NOMO-1 treated with DMSO at 0.1 percent for 48 hours (cell line): ENCODE data around the gene NR4A1.

Experiments
- DNase-seq: peaks from one replicate; lab custom pipeline; 2025; ENCODE audit not compliant: unreplicated experiment; lab: John Stamatoyannopoulos, UW

NR4A1 gene

DNA sequence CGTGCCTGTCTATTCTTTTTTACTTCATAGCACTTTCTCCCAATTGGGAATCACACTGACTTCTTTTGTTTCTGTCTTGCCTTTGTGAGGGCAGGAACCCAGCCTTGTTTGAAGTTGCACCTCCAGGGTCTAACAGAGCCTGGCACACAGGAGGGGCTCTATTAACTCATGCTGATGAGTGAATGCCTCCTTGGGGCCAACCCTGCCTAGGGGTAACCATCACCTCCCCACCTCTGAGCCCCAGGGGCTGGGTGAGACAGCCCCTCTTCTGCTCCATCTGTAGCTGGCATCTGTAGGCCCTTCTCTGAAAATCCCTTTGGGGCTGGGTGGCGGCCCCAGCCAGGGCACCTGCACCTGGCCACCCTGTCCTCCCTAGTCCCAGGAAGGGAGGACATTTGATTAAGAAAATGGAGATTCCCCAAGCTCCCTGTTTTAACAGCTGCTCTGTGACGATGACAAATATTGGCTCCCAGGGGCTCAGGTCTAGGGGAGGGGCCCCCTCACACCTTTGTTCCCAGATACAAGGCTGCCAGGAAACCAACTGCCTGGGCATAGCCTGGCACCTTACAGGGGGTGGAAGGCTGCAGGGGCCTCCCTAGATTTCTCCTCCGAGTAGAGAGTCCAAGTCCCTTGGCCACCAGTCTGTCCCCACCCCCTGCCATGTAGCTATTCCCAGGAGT is 32.7 kb upstream of the NR4A1 start:
- no peak for DNase-seq

GRCh38 chr12:52019113-52019770 is 32.0 kb upstream of the NR4A1 start:
- DNase-seq = no peak

- peak; percentile 74 for DNase-seq
These were observed 30.5 kb upstream of the NR4A1 start for GRCh38 chr12:52020539-52021336.

- peak; percentile 44 for DNase-seq
These were observed 28.4 kb upstream of the NR4A1 start for GRCh38 chr12:52022841-52023181.

DNA sequence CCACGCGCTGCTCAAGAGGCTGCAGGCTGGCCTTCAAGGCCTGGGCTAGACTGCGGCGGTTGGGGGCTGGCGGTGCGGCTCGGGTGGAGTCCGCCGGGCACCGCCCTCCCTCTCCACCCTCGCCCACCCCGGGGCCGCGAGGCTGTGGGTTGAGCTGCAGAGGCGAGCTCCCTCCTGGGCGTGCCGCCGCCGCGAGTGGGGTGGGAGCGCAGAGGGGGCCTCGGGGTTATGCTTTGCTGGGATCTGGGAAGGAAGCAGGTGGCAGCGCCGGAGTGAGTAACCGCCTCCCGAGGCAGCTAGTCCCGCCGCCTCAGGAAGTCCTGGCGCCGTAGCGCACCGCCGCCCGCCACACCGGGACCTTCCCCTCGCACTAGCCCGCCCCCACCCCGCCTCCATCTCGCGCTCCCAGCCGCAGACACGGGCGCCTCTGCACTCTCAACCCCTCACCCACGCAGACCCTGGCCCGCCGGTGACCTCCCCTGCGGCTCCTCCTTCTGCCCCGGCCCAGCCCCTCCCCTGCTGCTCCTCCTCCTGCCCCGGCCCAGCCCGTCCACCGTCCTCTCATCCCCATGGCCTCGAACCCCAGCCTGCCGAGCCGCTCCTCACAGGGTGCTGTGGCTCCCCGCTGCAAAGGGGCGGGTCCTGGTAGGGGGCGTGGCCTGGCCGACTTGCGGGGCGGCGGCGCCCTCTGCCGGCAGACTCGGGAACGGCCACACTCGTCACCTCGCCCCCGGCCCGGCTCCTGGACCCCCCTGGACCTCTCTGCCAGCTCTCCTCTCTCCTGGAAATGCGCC is 27.9 kb upstream of the NR4A1 start:
- DNase-seq = peak; percentile 70

DNA sequence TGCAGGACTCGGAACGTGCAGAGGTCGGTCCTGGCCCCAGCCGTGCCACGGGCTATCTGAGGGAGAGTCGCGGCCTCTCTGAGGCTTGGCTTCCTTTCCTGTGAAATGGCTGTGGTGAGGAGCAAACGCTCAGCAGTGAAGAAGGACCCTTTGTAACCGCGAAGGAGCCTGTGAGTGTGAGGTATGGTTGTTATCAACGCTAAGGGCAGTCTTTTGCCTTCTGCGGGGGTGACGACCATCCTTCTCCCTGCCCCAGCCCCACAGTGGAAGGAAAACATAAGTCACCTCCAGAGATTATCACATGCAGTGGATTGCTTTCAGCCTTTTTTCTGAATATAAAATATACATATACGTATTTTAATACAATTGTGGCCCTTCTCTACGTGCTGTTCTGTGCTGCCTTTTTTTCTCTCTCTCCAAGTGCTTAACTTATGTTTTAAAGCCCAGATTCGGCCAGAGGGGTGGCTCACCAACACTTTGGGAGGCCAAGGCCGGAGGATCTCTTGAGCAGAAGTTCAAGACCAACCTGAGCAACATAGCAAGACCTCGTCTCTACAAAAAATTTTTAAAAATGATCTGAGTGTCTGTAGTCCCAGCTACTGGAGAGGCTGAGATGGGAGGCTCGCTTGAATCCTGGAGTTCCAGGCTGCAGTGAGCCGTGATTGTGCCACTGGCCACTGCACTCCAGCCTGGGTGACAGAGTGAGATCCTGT is 27.1 kb upstream of the NR4A1 start:
- DNase-seq = no peak

- peak; percentile 90 for DNase-seq
These were observed 26.4 kb upstream of the NR4A1 start for GRCh38 chr12:52024845-52025230.

GRCh38 chr12:52026263-52026662 is 25.0 kb upstream of the NR4A1 start:
- DNase-seq = no peak

DNA sequence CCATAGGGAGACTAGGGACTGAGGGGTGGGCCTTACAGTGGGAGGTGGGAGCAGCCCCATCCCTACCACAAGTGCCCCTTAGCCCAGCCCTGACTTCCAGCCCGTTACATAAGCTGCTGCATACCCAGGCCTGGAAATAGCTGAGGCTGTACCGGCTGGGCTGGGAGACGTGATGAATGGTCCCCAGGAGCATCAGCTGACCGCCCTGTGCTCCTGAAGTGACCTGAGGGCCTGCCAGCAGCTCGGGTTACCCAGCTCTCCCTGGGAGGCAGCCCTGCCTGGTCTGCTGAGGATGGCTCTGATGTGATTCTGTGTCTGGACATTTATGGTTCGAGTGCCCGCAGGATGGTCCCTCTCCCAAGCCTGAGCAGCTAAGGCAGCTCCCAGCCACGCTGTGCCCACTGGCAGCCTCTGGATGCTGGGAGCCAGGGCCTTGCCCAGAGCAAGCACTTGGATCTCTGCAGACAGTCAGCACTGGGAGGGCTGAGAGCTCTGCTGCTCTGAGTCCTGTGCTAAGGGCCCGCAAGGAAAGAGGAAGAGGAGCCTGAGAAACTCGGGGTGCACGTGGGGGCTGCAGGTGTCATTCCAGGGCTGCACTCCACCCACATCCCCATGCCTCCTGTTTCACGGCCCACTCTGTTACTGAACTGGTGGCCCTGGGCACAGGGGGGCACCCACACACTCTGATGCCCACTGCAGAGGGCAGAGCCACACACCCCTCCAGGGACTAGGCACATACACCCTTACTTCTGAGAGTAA is 24.0 kb upstream of the NR4A1 start:
- no peak for DNase-seq

DNA sequence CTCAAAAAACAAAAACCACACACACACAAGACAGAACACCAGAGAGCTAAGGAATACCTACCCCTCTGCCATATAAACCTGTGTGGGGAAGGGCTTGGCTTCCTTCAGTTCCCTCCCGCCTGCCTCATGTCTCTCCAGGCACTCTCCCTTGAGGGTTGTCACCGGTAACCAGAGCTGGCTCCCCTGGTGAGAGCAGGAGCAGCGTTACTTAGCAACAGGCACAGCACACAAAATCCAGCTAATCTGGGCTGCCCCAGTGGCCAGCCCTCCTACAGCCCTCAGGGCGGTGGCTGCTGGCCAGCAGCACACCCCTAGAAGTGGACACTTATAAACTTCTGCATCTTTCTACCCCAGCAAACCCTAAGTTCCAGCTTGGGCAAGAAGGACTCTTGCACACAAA is 21.6 kb upstream of the NR4A1 start:
- no peak for DNase-seq

- DNase-seq = no peak
These were observed 18.8 kb upstream of the NR4A1 start for GRCh38 chr12:52032446-52032803.

- DNase-seq = peak; percentile 98
These were observed 18.3 kb upstream of the NR4A1 start for GRCh38 chr12:52032804-52033445.

DNA sequence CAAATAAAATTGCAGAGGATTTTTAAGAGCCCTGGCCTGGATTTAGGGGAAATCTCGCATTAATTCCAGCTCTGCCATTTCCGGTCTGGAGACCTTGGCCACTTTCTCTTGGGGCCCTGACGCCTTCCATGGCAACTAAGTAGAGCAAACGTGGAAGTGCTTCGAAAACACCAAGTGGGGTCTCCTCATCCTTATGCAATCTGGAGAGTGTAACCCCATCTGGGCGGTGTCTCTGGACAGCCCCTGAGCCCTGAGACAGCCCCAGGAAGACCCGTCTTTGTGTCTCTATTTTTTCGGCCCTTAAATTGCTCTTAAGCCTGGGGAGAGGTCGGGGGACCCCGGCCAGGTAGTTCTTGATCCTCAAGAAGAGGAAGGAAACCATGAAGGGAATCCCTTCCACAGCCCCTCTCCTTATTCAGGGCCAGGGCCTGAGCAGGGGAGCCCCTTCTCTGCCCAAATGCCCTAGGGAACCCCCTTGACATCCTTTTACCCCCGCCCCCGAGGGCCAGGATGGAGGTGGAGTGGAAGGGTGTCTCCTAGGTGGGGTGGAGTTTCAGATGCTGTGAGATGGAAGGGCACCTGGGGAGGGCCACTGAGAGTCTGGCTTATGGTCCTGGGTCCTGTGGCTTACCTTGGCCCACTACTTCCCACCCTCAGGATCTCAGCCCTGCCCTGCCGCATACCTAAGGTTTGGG is 17.6 kb upstream of the NR4A1 start:
- no peak for DNase-seq

- DNase-seq = no peak
These were observed 16.1 kb upstream of the NR4A1 start for GRCh38 chr12:52035190-52035589.

DNA sequence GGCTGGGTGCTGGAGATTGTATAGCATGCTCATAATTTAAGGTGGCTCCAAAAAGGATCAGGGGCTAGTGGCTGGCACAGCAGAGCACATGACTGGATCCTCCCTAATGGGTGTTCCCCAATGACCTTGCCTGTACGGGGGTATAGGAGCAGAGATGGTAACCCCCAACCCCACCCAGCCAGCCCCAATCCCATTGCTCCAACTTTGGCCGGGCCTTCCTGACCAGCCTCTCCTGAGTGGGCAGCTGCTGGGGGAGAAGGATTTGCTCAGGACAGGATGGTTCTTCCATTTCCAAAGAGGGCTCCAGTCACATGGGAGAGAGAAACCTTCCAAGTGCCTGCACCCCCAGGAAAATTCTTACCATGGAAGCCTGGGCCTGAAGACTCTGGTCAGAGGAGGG is 15.3 kb upstream of the NR4A1 start:
- no peak for DNase-seq

DNA sequence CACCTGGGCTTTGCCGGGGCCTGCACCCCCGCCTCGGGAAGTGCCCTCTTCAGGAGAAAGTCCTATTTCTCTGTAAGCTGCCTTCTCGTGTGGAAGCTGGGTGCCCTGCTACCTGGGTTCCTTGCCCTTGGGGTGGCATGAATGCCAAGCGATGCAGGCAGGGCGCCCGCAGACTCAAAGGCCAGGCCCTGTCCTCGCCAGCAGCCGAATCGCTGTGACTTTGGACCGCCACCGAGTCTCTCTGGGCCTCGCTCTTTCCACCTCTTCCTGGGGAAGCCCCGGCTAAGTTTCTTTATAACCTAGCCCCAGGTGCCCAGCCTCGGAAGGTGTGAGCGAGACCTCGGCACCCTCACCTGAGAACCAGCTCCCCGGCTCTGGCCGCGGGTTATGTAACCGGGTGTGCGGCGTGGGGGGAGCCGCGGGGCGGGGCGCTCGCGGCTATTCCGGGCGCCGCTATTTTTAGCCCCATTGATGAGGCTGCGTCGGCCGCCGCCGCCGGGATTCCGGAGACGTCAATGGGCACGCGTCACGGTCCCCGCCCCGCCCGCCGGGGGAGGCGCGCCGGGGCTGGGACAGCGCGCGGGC is 14.6 kb upstream of the NR4A1 start:
- DNase-seq = peak; percentile 62

- DNase-seq = no peak
These were observed 13.9 kb upstream of the NR4A1 start for GRCh38 chr12:52037248-52037861.

DNA sequence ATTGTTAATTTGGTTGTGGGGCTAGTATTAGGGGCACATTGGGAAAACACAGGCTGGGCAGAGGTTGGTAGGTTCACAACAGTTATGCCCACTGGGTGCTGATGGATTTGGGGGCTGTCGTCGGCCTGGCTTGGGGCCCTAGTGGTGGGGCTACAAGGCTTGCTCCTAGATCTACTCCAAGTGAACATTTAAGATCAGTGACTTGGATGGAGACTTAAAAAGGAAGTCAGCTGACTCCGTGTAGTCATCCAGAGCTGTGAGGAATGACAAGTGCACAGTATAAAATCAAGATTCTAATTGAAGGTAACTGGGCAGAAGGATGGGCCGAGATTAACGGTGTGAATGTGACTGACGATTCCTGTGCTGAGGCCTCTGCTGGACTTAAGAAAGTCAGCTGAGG is 12.8 kb upstream of the NR4A1 start:
- DNase-seq = no peak
